ENCODE data around the gene SPG7. TPM values are rescaled to one million over a fixed set of nuclear protein-coding genes. Genes with fewer than 3 reads are reported as not detected.

SPG7 gene
- polyA plus RNA-seq, 1 donor from 2014 or later: 216 TPM

GRCh38 chr16:89530401-89531381 is 22.5 kb downstream of the SPG7 start:
- H3K27ac ChIP-seq (ENCODE audit: low read length): no peak overlapping the region
- TF ChIP-seq POLR2AphosphoS5 (IDR thresholded peaks at IDR 0.05) (no peak), TAF1 (IDR thresholded peaks at IDR 0.05; ENCODE audit: low read depth) (no peak), MXI1 (conservative IDR thresholded peaks at IDR 0.05; ENCODE audit: poor library complexity, severe bottlenecking) (no peak), CTCF (IDR thresholded peaks at IDR 0.05; ENCODE audit: poor library complexity, severe bottlenecking) (no peak), SMC3 (conservative IDR thresholded peaks at IDR 0.05; ENCODE audit: poor library complexity) (no peak), EZH2 (IDR thresholded peaks at IDR 0.05; ENCODE audit: borderline replicate concordance, insufficient read depth, low read length, poor library complexity, severe bottlenecking) (no peak), RAD21 (conservative IDR thresholded peaks at IDR 0.05) (no peak), EP300 (conservative IDR thresholded peaks at IDR 0.05; ENCODE audit: poor library complexity, severe bottlenecking) (no peak)
- TF ChIP-seq, protein P1, sequence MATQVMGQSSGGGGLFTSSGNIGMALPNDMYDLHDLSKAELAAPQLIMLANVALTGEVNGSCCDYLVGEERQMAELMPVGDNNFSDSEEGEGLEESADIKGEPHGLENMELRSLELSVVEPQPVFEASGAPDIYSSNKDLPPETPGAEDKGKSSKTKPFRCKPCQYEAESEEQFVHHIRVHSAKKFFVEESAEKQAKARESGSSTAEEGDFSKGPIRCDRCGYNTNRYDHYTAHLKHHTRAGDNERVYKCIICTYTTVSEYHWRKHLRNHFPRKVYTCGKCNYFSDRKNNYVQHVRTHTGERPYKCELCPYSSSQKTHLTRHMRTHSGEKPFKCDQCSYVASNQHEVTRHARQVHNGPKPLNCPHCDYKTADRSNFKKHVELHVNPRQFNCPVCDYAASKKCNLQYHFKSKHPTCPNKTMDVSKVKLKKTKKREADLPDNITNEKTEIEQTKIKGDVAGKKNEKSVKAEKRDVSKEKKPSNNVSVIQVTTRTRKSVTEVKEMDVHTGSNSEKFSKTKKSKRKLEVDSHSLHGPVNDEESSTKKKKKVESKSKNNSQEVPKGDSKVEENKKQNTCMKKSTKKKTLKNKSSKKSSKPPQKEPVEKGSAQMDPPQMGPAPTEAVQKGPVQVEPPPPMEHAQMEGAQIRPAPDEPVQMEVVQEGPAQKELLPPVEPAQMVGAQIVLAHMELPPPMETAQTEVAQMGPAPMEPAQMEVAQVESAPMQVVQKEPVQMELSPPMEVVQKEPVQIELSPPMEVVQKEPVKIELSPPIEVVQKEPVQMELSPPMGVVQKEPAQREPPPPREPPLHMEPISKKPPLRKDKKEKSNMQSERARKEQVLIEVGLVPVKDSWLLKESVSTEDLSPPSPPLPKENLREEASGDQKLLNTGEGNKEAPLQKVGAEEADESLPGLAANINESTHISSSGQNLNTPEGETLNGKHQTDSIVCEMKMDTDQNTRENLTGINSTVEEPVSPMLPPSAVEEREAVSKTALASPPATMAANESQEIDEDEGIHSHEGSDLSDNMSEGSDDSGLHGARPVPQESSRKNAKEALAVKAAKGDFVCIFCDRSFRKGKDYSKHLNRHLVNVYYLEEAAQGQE (IDR thresholded peaks at IDR 0.05; ENCODE audit: borderline replicate concordance): no peak
- no peak overlapping the region for H3K4me3 ChIP-seq (ENCODE audit: low read length)
- no peak overlapping the region for H2AFZ ChIP-seq (ENCODE audit: low read depth, low read length)
- no peaks in the 10 kb centered on the region for H3K9me3 ChIP-seq (ENCODE audit: low read length)
- no peaks in the 10 kb centered on the region for H3K9me2 ChIP-seq (ENCODE audit: insufficient read depth, low read length)
- H3K36me3 ChIP-seq (ENCODE audit: insufficient read depth, low read length): peaks cover 3% of the 10 kb centered on the region
- H4K20me1 ChIP-seq (ENCODE audit: insufficient read depth): no peaks in the 10 kb centered on the region
- no peak overlapping the region for H3K4me2 ChIP-seq (ENCODE audit: low read length)
- no peaks in the 10 kb centered on the region for H3K27me3 ChIP-seq (ENCODE audit: insufficient read depth, low read depth, low read length)
- no peaks in the 10 kb centered on the region for H3F3A ChIP-seq (ENCODE audit: insufficient read depth, low read length, poor library complexity, severe bottlenecking)
- no peak overlapping the region for H3K9ac ChIP-seq (ENCODE audit: low read length)
- no peaks in the 10 kb centered on the region for H3K79me2 ChIP-seq (replicated peaks; ENCODE audit: insufficient read depth, low read length)

DNA sequence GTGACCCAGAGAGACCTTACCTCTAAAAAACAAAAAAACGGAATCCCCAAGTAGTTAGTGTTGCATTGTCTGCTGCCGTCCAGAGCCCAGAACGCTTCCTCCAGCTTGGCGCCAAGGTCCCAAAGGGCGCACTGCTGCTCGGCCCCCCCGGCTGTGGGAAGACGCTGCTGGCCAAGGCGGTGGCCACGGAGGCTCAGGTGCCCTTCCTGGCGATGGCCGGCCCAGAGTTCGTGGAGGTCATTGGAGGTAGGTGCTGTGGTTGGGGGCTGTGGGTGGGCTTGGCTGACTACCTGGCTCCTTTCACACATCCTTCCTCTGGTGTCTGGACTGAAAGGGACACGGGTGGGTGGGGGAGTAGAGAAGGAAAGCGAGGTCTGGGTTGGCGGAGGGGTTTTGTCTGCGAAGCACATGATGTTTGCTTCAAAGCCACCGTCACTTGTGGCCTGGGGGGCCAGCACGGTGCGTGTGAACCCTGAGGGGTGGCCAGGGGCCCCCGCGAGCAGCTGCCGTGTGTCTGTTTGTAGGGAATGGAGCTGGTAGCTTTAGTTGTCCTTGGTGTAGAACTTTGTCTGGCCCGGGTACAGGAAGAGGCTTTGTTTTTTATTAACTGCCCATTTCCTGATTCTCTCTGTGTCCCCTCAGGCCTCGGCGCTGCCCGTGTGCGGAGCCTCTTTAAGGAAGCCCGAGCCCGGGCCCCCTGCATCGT is 23.8 kb downstream of the SPG7 start:
- Histone ChIP-seq H4K20me1 (ENCODE audit: insufficient read depth) (no peaks in the 10 kb centered on the region), H3K27ac (ENCODE audit: low read length) (no peak overlapping the region), H3K9me3 (ENCODE audit: low read length) (no peaks in the 10 kb centered on the region), H3F3A (ENCODE audit: insufficient read depth, low read length, poor library complexity, severe bottlenecking) (no peaks in the 10 kb centered on the region), H3K9ac (ENCODE audit: low read length) (no peak overlapping the region), H3K36me3 (ENCODE audit: insufficient read depth, low read length) (peaks cover 3% of the 10 kb centered on the region), H2AFZ (ENCODE audit: low read depth, low read length) (no peak overlapping the region), H3K9me2 (ENCODE audit: insufficient read depth, low read length) (no peaks in the 10 kb centered on the region), H3K4me3 (ENCODE audit: low read length) (no peak overlapping the region), H3K4me2 (ENCODE audit: low read length) (no peak overlapping the region), H3K79me2 (replicated peaks; ENCODE audit: insufficient read depth, low read length) (no peaks in the 10 kb centered on the region), H3K27me3 (ENCODE audit: insufficient read depth, low read depth, low read length) (no peaks in the 10 kb centered on the region)
- TF ChIP-seq TAF1 (IDR thresholded peaks at IDR 0.05; ENCODE audit: low read depth) (no peak), EP300 (conservative IDR thresholded peaks at IDR 0.05; ENCODE audit: poor library complexity, severe bottlenecking) (no peak), SMC3 (conservative IDR thresholded peaks at IDR 0.05; ENCODE audit: poor library complexity) (no peak), CTCF (IDR thresholded peaks at IDR 0.05; ENCODE audit: poor library complexity, severe bottlenecking) (no peak), RAD21 (conservative IDR thresholded peaks at IDR 0.05) (no peak), MXI1 (conservative IDR thresholded peaks at IDR 0.05; ENCODE audit: poor library complexity, severe bottlenecking) (no peak), POLR2AphosphoS5 (IDR thresholded peaks at IDR 0.05) (no peak), EZH2 (IDR thresholded peaks at IDR 0.05; ENCODE audit: borderline replicate concordance, insufficient read depth, low read length, poor library complexity, severe bottlenecking) (no peak)
- TF ChIP-seq, protein P1 (IDR thresholded peaks at IDR 0.05; ENCODE audit: borderline replicate concordance): no peak

Data from neural cell (in vitro differentiated cells).